Ascending aorta (tissue), 2 donors: ENCODE results near the gene NCOA1. TPM values are rescaled to one million over a fixed set of nuclear protein-coding genes. Genes with fewer than 3 reads are reported as not detected.
A peak's percentile ranks its signal among the peaks of the same experiment; 100 is the strongest.

Experiments
- DNase-seq, 2 donors: peaks; one replicate each; pipeline ENCODE4 v3.0.0-alpha.2; 2019; ENCODE audit warnings: low spot score in 2 of 2
- H3K27ac ChIP-seq, 2 donors: fragments of 200-600 bp; sonication (generic); one replicate each; pipeline ENCODE4 v1.5.1; 2016 to 2017; ENCODE audit warnings: mild to moderate bottlenecking in 1 of 2
- H3K27me3 ChIP-seq: fragments of 200-600 bp; sonication (generic); one replicate; pipeline ENCODE4 v1.5.1; 2017
- H3K36me3 ChIP-seq, 2 donors: fragments of 200-600 bp; sonication (generic); one replicate each; pipeline ENCODE4 v1.5.1; 2016
- H3K4me1 ChIP-seq, 2 donors: fragments of 200-600 bp; sonication (generic); one replicate each; pipeline ENCODE4 v1.5.1; 2016 to 2017; ENCODE audit warnings: mild to moderate bottlenecking in 1 of 2
- H3K4me3 ChIP-seq, 2 donors: fragments of 200-600 bp; sonication (generic); one replicate each; pipeline ENCODE4 v1.5.1; 2016 to 2017; ENCODE audit warnings: mild to moderate bottlenecking in 1 of 2
- H3K9me3 ChIP-seq, 2 donors: fragments of 200-600 bp; sonication (generic); one replicate each; pipeline ENCODE4 v1.5.1; 2016
- intact Hi-C: fragments of 100-400 bp; cut with DNase I; formaldehyde crosslinking; loops from one replicate; pipeline ENCODE4 v1.15.1; 2023
- total RNA-seq: library from RNA; depleted of rRNA; stranded (reverse); fragments of >200 nt; gene quantifications from one replicate; pipeline ENCODE4 v1.1.0, GENCODE V29; 2016
- TF ChIP-seq, protein P1 (sequence below), 3 experiments: fragments of 200-600 bp in 2 of 3; fragments of 450-650 bp in 1 of 3; sonication (generic) in 2 of 3; IDR thresholded peaks; one replicate each; pipeline ENCODE4 v1.5.1; 2016 to 2019; ENCODE audit warnings: antibody characterized with exemption in 3 of 3, mild to moderate bottlenecking in 1 of 3, moderate library complexity in 1 of 3

The NCOA1 gene
- 19.3 TPM for total RNA-seq

- Histone ChIP-seq H3K4me3 (peak within 1 kb of the TSS; percentile 90 to 93), H3K27ac (peak within 1 kb of the TSS; percentile 95 to 96), H3K4me1 (peaks cover 0 to 9% of the 10 kb centered on the region in 2 donors), H3K27me3 (no peaks in the 10 kb centered on the region), H3K36me3 (no peaks in the 10 kb centered on the region), H3K9me3 (no peaks in the 10 kb centered on the region)
- TF ChIP-seq, protein P1, sequence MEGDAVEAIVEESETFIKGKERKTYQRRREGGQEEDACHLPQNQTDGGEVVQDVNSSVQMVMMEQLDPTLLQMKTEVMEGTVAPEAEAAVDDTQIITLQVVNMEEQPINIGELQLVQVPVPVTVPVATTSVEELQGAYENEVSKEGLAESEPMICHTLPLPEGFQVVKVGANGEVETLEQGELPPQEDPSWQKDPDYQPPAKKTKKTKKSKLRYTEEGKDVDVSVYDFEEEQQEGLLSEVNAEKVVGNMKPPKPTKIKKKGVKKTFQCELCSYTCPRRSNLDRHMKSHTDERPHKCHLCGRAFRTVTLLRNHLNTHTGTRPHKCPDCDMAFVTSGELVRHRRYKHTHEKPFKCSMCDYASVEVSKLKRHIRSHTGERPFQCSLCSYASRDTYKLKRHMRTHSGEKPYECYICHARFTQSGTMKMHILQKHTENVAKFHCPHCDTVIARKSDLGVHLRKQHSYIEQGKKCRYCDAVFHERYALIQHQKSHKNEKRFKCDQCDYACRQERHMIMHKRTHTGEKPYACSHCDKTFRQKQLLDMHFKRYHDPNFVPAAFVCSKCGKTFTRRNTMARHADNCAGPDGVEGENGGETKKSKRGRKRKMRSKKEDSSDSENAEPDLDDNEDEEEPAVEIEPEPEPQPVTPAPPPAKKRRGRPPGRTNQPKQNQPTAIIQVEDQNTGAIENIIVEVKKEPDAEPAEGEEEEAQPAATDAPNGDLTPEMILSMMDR (IDR thresholded peaks at IDR 0.05), result no peak
- DNase-seq, result peak; percentile 40 to 93
- intact Hi-C loops, result loop anchor here (2.0 to 5.0 kb wide), 3 partner anchors 231 to 481 kb away; partner anchors contain the start of genes CENPO, DNAJC27 and PTRHD1
Observed at GRCh38 chr2:24490690-24491541, at the start of gene NCOA1. Gene NCOA1, plus strand, starts transcription at chr2:24491254. Its CDS starts 167,424 bp downstream, at chr2:24658678.

GRCh38 chr2:24448797-24449196, 42.3 kb upstream of the NCOA1 start:
- H3K4me1 ChIP-seq, result peaks cover 3 to 6% of the 10 kb centered on the region in 2 donors
- TF ChIP-seq, protein P1 (IDR thresholded peaks at IDR 0.05), result no peak
- no peaks in the 10 kb centered on the region for H3K36me3 ChIP-seq
- intact Hi-C loops, result no loop called here
- DNase-seq, result no peak
- H3K9me3 ChIP-seq, result no peaks in the 10 kb centered on the region
- no peak overlapping the region for H3K4me3 ChIP-seq
- H3K27me3 ChIP-seq, result no peaks in the 10 kb centered on the region
- H3K27ac ChIP-seq, result no peak overlapping the region

DNA sequence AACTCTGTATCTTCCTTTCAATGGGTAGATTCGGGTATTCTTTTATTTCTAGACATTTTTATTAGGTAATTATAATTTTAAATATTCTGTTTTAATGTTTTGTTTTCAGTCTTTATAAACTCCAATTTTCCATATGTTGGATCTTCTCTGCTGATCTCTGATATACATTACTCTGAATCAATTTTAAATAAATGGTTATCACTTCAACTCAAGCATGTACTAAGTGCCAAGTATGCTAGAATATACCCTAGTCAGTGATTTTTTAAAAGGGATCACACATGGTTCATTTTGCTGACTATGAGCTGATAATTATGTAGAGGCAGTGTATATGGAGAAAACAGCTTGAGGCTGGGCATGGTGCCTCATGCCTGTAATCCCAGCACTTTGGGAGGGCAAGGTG, 41.7 kb upstream of the NCOA1 start:
- intact Hi-C loops, result no loop called here
- no peaks in the 10 kb centered on the region for H3K27me3 ChIP-seq
- no peak overlapping the region for H3K27ac ChIP-seq
- H3K4me1 ChIP-seq, result peaks cover 3 to 6% of the 10 kb centered on the region in 2 donors
- TF ChIP-seq, protein P1 (IDR thresholded peaks at IDR 0.05), result no peak
- no peaks in the 10 kb centered on the region for H3K36me3 ChIP-seq
- H3K9me3 ChIP-seq, result no peaks in the 10 kb centered on the region
- DNase-seq, result no peak
- no peak overlapping the region for H3K4me3 ChIP-seq

DNA sequence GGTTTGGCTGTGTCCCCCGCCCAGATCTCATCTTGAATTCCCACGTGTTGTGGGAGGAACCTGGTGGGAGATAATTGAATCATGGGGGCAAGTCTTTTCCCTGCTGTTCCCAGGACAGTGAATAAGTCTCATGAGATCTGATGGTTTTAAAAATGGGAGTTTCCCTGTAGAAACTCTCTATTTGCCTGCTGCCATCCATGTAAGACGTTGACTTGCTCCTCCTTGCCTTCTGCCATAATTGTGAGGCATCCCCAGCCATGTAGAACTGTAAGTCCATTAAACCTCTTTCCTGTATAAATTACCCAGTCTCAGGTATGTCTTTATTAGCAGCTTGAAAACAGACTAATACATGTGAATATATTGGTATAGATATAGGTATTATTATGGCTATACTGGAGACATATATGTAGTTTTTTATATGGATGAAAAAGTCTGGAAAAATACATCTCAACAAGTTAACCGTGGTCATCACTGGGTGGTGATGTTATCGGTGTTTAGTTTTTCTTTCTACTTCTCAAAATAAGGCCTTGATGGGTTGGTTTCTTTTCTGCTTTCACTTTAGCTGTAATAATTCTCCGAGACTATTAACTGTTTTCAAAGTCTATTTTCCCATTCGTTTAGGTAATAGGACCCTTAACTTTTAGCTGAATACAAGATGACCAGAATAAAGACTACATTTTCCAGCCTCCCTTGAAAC, 39.1 kb upstream of the NCOA1 start:
- no peaks in the 10 kb centered on the region for H3K36me3 ChIP-seq
- H3K27ac ChIP-seq, result no peak overlapping the region
- peaks cover 3 to 6% of the 10 kb centered on the region in 2 donors for H3K4me1 ChIP-seq
- TF ChIP-seq, protein P1 (IDR thresholded peaks at IDR 0.05), result no peak
- DNase-seq, result no peak
- H3K9me3 ChIP-seq, result no peaks in the 10 kb centered on the region
- no peak overlapping the region for H3K4me3 ChIP-seq
- no peaks in the 10 kb centered on the region for H3K27me3 ChIP-seq
- intact Hi-C loops, result no loop called here

DNA sequence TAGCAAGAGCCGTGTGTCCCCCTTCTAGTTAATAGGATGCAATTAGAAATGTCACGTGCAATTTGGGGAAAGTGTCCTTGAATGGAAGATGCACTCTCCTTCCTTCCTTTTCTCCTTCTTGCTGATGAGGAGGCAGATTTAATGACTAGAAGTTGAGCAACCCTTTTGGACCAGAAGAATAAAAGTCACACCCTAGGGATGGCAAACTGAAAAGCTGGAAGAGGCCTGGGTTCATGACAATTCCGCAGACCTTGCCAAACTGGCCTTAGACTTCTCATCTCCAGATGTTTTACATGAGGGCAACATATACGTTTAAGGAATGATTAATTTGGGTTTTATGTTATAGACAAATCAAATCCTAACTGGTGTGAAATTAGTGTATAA, 38.6 kb upstream of the NCOA1 start:
- Histone ChIP-seq H3K4me3 (no peak overlapping the region), H3K9me3 (no peaks in the 10 kb centered on the region), H3K4me1 (peaks cover 3 to 6% of the 10 kb centered on the region in 2 donors), H3K36me3 (no peaks in the 10 kb centered on the region), H3K27me3 (no peaks in the 10 kb centered on the region), H3K27ac (no peak overlapping the region)
- DNase-seq, result no peak
- TF ChIP-seq, protein P1 (IDR thresholded peaks at IDR 0.05), result no peak
- intact Hi-C loops, result no loop called here
